Ectodermal cell (in vitro differentiated cells): ENCODE measurements around the gene SMURF2.

Experiments used
- H3K27ac ChIP-seq: 2 replicates; pipeline ENCODE4 v1.7.0; 2013; ENCODE audit warnings: mild to moderate bottlenecking, low read depth, low read length; ENCODE audit not compliant: insufficient read depth, poor library complexity, severe bottlenecking
- H3K27me3 ChIP-seq: 2 replicates; pipeline ENCODE4 v1.7.0; 2013; ENCODE audit warnings: mild to moderate bottlenecking, low read length; ENCODE audit not compliant: insufficient read depth, control insufficient read depth, poor library complexity, severe bottlenecking
- H3K36me3 ChIP-seq: one replicate; pipeline ENCODE4 v1.7.0; 2013; ENCODE audit warnings: low read length; ENCODE audit not compliant: control insufficient read depth, insufficient read depth
- H3K4me1 ChIP-seq: one replicate; pipeline ENCODE4 v1.7.0; 2013; ENCODE audit warnings: low read length; ENCODE audit not compliant: control insufficient read depth, insufficient read depth
- H3K4me3 ChIP-seq: 2 replicates; pipeline ENCODE4 v1.7.0; 2013; ENCODE audit warnings: low read depth, low read length, control low read depth; ENCODE audit not compliant: insufficient read depth
- H3K9me3 ChIP-seq: 2 replicates; pipeline ENCODE4 v1.7.0; 2013; ENCODE audit warnings: mild to moderate bottlenecking, low read length, moderate library complexity; ENCODE audit not compliant: control insufficient read depth
- WGBS, 2 experiments: methylation state at CpG; one replicate each; pipeline ENCODE4 v1.1.7; 2013; ENCODE audit warnings: missing lambda C conversion rate in 2 of 2; 5-methylcytosine and 5-hydroxymethylcytosine counted together

The SMURF2 gene

GRCh38 chr17:64632606-64633005 lies 29.5 kb downstream of the SMURF2 start:
- no peaks in the 10 kb centered on the region for H3K27me3 ChIP-seq
- H3K4me3 ChIP-seq: no peak overlapping the region
- H3K36me3 ChIP-seq: no peaks in the 10 kb centered on the region
- no peaks in the 10 kb centered on the region for H3K9me3 ChIP-seq
- 98% methylated on average over 2 of the region's 2 CpGs for WGBS, 2 experiments
- no peak overlapping the region for H3K27ac ChIP-seq
- no peaks in the 10 kb centered on the region for H3K4me1 ChIP-seq

- H3K27ac ChIP-seq: no peak overlapping the region
- H3K4me3 ChIP-seq: no peak overlapping the region
- no peaks in the 10 kb centered on the region for H3K9me3 ChIP-seq
- H3K4me1 ChIP-seq: no peaks in the 10 kb centered on the region
- H3K36me3 ChIP-seq: no peaks in the 10 kb centered on the region
- WGBS, 2 experiments: 90 to 94% methylated on average over 3 of the region's 3 CpGs
- no peaks in the 10 kb centered on the region for H3K27me3 ChIP-seq
Observed at GRCh38 chr17:64632194-64632593, 29.9 kb downstream of the SMURF2 start.

GRCh38 chr17:64630309-64631223 lies 31.5 kb downstream of the SMURF2 start:
- H3K4me1 ChIP-seq: no peaks in the 10 kb centered on the region
- 94 to 97% methylated on average over 5 to 6 of the region's 6 CpGs for WGBS, 2 experiments
- no peaks in the 10 kb centered on the region for H3K27me3 ChIP-seq
- no peak overlapping the region for H3K4me3 ChIP-seq
- no peak overlapping the region for H3K27ac ChIP-seq
- no peaks in the 10 kb centered on the region for H3K9me3 ChIP-seq
- no peaks in the 10 kb centered on the region for H3K36me3 ChIP-seq

- Histone ChIP-seq H3K9me3 (no peaks in the 10 kb centered on the region), H3K4me3 (no peak overlapping the region), H3K27ac (no peak overlapping the region), H3K4me1 (no peaks in the 10 kb centered on the region), H3K36me3 (no peaks in the 10 kb centered on the region), H3K27me3 (no peaks in the 10 kb centered on the region)
- 91 to 92% methylated on average over 1 of the region's 1 CpG for WGBS, 2 experiments
Observed at GRCh38 chr17:64628641-64629040, 33.5 kb downstream of the SMURF2 start.

- Histone ChIP-seq H3K4me3 (no peak overlapping the region), H3K27me3 (no peaks in the 10 kb centered on the region), H3K27ac (no peak overlapping the region), H3K9me3 (no peaks in the 10 kb centered on the region), H3K4me1 (no peaks in the 10 kb centered on the region), H3K36me3 (no peaks in the 10 kb centered on the region)
- whole genome bisulfite sequencing, 2 experiments: 94 to 98% methylated on average over 5 of the region's 5 CpGs
Observed at GRCh38 chr17:64627797-64628196, 34.3 kb downstream of the SMURF2 start.

GRCh38 chr17:64626827-64627226 lies 35.3 kb downstream of the SMURF2 start:
- Histone ChIP-seq H3K4me3 (no peak overlapping the region), H3K27me3 (no peaks in the 10 kb centered on the region), H3K36me3 (no peaks in the 10 kb centered on the region), H3K27ac (no peak overlapping the region), H3K9me3 (no peaks in the 10 kb centered on the region), H3K4me1 (no peaks in the 10 kb centered on the region)
- WGBS, 2 experiments: 91 to 96% methylated on average over 3 of the region's 3 CpGs

- Histone ChIP-seq H3K27ac (no peak overlapping the region), H3K27me3 (no peaks in the 10 kb centered on the region), H3K9me3 (no peaks in the 10 kb centered on the region), H3K36me3 (no peaks in the 10 kb centered on the region), H3K4me1 (no peaks in the 10 kb centered on the region), H3K4me3 (no peak overlapping the region)
- WGBS, 2 experiments: 92 to 99% methylated on average over 3 to 4 of the region's 4 CpGs
Observed at GRCh38 chr17:64625541-64625940, 36.6 kb downstream of the SMURF2 start.

- H3K27ac ChIP-seq: no peak overlapping the region
- no peaks in the 10 kb centered on the region for H3K36me3 ChIP-seq
- H3K9me3 ChIP-seq: no peaks in the 10 kb centered on the region
- no peaks in the 10 kb centered on the region for H3K4me1 ChIP-seq
- no peaks in the 10 kb centered on the region for H3K27me3 ChIP-seq
- no peak overlapping the region for H3K4me3 ChIP-seq
- 95 to 97% methylated on average over 4 of the region's 4 CpGs for WGBS, 2 experiments
Observed at GRCh38 chr17:64622931-64623654, 39.0 kb downstream of the SMURF2 start.

- H3K4me1 ChIP-seq: no peaks in the 10 kb centered on the region
- no peak overlapping the region for H3K4me3 ChIP-seq
- WGBS, 2 experiments: 88 to 92% methylated on average over 3 to 4 of the region's 6 CpGs
- H3K9me3 ChIP-seq: no peaks in the 10 kb centered on the region
- no peak overlapping the region for H3K27ac ChIP-seq
- no peaks in the 10 kb centered on the region for H3K27me3 ChIP-seq
- no peaks in the 10 kb centered on the region for H3K36me3 ChIP-seq
Observed at GRCh38 chr17:64621772-64622171, 40.3 kb downstream of the SMURF2 start.

- Histone ChIP-seq H3K27me3 (no peaks in the 10 kb centered on the region), H3K27ac (no peak overlapping the region), H3K4me3 (no peak overlapping the region), H3K9me3 (no peaks in the 10 kb centered on the region), H3K4me1 (no peaks in the 10 kb centered on the region), H3K36me3 (no peaks in the 10 kb centered on the region)
- WGBS, 2 experiments: 90 to 92% methylated on average over 4 of the region's 4 CpGs
Observed at GRCh38 chr17:64618848-64619247, 43.3 kb downstream of the SMURF2 start.
